K562 (cell line): Measurements from ENCODE around the gene OR1D5. TPM values are rescaled to one million over a fixed set of nuclear protein-coding genes. Genes with fewer than 3 reads are reported as not detected.

ENCODE experiments used
- NCOA2 ChIP-seq, 2 experiments: fragments of 450-650 bp; IDR thresholded peaks; 2 replicates each; pipeline ENCODE4 v1.6.1; 2018; ENCODE audit warnings: mild to moderate bottlenecking in 2 of 2, moderate library complexity in 1 of 2; ENCODE audit not compliant: partially characterized antibody in 2 of 2
- ZNF263 ChIP-seq: sonication (generic); formaldehyde crosslinking; IDR thresholded peaks from 2 replicates; pipeline ENCODE4 v1.8.0; 2022; ENCODE audit warnings: mild to moderate bottlenecking, missing genetic modification reagents, borderline replicate concordance
- polyA plus RNA-seq, 8 experiments: library from polyadenylated mRNA; depleted of rRNA in 4 of 8; stranded (reverse) in 5 of 8; unstranded in 3 of 8; fragments of >200 nt; fragmentation: Nextera tagmentation in 2 of 8; fragmentation: Illumina TruSeq in 1 of 8; extraction: Ambion mirVana in 2 of 8; extraction: Trizol in 1 of 8; gene quantifications; 2 replicates each; pipeline versions ENCODE4 v1.2.1 to v1.2.3, GENCODE V29; 2011 to 2014; ENCODE audit warnings: inconsistent platforms in 1 of 8, missing spikeins in 1 of 8
- total RNA-seq, 7 experiments: library from RNA; depleted of rRNA in 6 of 7; stranded (reverse); fragments of >200 nt in 6 of 7; fragmentation: Illumina TruSeq in 2 of 7; extraction: Trizol in 2 of 7; gene quantifications; 2 replicates each; pipeline versions ENCODE4 v1.2.1 to v1.2.3, GENCODE V29; 2011 to 2021; ENCODE audit warnings: low replicate concordance in 1 of 7
- TF ChIP-seq, protein P1 (sequence below): fragments of 250-450 bp; sonication (Bioruptor Pico); IDR thresholded peaks from 2 replicates; pipeline ENCODE4 v1.5.0; 2020; ENCODE audit warnings: mild to moderate bottlenecking
- TF ChIP-seq, protein P2 (sequence below): sonication (generic); formaldehyde crosslinking; IDR thresholded peaks from 2 replicates; pipeline ENCODE4 v1.8.1; 2023; ENCODE audit warnings: mild to moderate bottlenecking, missing genetic modification reagents
- TF ChIP-seq, protein P3 (sequence below): fragments of 250-450 bp; sonication (Bioruptor Pico); IDR thresholded peaks from 2 replicates; pipeline ENCODE4 v1.5.0; 2021; ENCODE audit warnings: mild to moderate bottlenecking, moderate library complexity

Gene OR1D5
- total and polyA plus RNA-seq, 9 of the 15 experiments (the other 6 are each of a cell fraction or from before 2014, with no cell fraction given), result not detected

DNA sequence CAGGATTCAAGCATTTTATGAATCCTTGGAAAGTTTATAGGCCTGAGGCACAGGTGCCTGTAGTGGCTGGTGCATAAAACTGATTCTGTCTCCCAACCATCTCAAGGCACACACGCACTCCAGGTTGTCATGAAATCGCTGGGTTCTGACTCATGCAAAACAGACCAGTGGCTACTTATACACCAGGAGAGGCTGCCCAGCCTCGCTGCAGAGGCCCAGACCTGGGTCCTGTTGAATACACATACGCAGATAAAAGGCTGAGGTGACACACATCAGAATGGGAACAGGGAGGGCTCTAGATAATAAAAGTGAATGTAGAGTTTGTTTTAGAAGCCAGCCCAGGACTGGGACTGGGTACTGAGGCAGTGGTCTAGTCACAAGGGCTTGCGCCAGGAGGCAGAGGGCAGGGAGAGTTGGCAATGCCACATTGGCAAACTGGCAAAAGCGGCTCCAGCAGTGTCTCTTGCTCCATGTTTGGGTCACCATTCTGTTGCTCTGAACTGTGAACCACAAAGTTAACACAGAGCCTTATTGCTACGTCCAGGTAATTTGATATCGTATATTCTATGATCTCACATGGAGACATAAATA, 13.6 kb downstream of the OR1D5 start (continued):
- TF ChIP-seq, protein P1, sequence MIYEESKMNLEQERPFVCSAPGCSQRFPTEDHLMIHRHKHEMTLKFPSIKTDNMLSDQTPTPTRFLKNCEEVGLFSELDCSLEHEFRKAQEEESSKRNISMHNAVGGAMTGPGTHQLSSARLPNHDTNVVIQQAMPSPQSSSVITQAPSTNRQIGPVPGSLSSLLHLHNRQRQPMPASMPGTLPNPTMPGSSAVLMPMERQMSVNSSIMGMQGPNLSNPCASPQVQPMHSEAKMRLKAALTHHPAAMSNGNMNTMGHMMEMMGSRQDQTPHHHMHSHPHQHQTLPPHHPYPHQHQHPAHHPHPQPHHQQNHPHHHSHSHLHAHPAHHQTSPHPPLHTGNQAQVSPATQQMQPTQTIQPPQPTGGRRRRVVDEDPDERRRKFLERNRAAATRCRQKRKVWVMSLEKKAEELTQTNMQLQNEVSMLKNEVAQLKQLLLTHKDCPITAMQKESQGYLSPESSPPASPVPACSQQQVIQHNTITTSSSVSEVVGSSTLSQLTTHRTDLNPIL (CRISPR knock-in tag), result no peak
- TF ChIP-seq NCOA2 (IDR thresholded peaks at IDR 0.05; ENCODE audit: partially characterized antibody in 2 of 2), result no peak
- no peak for TF ChIP-seq ZNF263 (CRISPR knock-in tag)
- TF ChIP-seq, protein P2, sequence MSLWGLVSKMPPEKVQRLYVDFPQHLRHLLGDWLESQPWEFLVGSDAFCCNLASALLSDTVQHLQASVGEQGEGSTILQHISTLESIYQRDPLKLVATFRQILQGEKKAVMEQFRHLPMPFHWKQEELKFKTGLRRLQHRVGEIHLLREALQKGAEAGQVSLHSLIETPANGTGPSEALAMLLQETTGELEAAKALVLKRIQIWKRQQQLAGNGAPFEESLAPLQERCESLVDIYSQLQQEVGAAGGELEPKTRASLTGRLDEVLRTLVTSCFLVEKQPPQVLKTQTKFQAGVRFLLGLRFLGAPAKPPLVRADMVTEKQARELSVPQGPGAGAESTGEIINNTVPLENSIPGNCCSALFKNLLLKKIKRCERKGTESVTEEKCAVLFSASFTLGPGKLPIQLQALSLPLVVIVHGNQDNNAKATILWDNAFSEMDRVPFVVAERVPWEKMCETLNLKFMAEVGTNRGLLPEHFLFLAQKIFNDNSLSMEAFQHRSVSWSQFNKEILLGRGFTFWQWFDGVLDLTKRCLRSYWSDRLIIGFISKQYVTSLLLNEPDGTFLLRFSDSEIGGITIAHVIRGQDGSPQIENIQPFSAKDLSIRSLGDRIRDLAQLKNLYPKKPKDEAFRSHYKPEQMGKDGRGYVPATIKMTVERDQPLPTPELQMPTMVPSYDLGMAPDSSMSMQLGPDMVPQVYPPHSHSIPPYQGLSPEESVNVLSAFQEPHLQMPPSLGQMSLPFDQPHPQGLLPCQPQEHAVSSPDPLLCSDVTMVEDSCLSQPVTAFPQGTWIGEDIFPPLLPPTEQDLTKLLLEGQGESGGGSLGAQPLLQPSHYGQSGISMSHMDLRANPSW (CRISPR knock-in tag), result no peak
- TF ChIP-seq, protein P3, sequence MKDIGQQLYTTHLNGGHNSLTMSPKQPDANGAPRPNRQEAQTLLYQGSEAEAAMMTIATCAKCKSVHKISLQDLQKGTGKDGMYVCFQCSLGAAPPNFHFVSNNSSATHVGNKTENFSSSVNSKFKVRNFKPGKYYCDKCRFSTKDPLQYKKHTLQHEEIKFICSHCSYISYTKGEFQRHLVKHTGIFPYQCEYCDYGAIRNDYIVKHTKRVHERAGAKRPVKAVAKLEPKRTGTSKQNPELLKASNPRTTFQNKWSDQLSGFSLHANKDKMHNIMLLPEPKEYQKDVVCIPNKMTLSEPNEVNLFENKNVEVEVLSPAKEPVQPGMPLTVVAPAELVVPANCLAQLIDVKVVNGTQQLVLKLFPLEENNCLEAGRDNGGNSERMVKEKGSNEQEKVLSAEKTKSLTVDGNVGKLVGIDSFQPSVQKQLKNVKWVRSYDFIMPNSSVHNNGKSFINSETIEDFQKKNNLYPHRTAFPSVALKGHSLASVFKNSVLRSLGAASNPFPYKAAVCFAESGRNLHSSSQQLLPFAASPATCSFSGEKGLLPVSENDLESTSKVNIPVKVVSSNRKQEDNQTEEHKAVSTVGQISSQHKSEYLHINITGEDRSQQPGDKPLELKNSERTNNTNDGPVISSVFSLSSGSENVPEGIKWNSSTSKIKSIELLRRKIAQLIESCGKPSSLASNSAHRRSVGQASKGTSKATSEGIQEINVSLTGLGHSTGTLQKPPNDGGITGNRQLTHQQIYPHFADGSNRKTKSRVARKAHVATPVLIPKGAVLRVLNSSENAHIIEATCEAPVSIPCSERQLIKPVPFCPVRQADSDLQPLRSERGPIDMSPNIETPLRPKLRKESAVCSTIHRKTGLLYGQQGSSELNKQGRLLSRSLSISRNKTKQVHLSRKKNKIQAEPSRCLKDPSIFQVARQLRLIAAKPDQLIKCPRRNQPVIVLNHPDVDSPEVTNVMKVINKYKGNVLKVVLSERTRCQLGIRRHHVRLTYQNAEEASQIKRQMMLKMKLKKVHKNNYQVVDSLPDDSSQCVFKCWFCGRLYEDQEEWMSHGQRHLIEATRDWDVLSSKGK (CRISPR knock-in tag), result no peak
